OCI-LY7 (cell line): ENCODE results near the gene RTL1. TPM values are rescaled to one million over a fixed set of nuclear protein-coding genes. Genes with fewer than 3 reads are reported as not detected.

Experiments
- BruUV-seq: library from RNA; stranded (reverse); fragments of 400-500 nt; replicated peaks from 2 replicates; lab custom pipeline; 2021; lab: Mats Ljungman, UMichigan
- CTCF ChIA-PET: fragments of 300-600 bp; sonication (Branson Sonifier 250); formaldehyde crosslinking; loops from one replicate; lab custom pipeline; 2022; ENCODE audit warnings: antibody characterized with exemption; ENCODE audit not compliant: unreplicated experiment; lab: Charles Lee
- POLR2A ChIA-PET: fragments of 300-600 bp; sonication (Branson Sonifier 250); formaldehyde crosslinking; loops from one replicate; lab custom pipeline; 2022; ENCODE audit warnings: antibody characterized with exemption; lab: Charles Lee
- DNase-seq: peaks from one replicate; pipeline ENCODE4 v3.0.0-alpha.2; 2015; ENCODE audit warnings: low spot score
- H2AFZ ChIP-seq: fragments of 200-600 bp; sonication (generic), shearing (Covaris generic); 2 replicates; pipeline ENCODE4 v1.6.1; 2014; ENCODE audit warnings: mild to moderate bottlenecking, antibody characterized with exemption, low read length, moderate library complexity
- H3K27ac ChIP-seq: fragments of 200-600 bp; sonication (generic); 2 replicates; pipeline ENCODE4 v1.5.1; 2014; ENCODE audit warnings: mixed run types, low read depth, mild to moderate bottlenecking, moderate library complexity, low read length, inconsistent platforms; ENCODE audit not compliant: poor library complexity, severe bottlenecking
- H3K36me3 ChIP-seq: fragments of 200-600 bp; sonication (generic); 2 replicates; pipeline ENCODE4 v1.6.1; 2014; ENCODE audit warnings: mild to moderate bottlenecking, antibody characterized with exemption, low read length, moderate library complexity, mixed read lengths; ENCODE audit not compliant: insufficient read depth
- H3K4me1 ChIP-seq: fragments of 200-600 bp; sonication (generic); 2 replicates; pipeline ENCODE4 v1.5.1; 2014; ENCODE audit warnings: mild to moderate bottlenecking, low read length; ENCODE audit not compliant: insufficient read depth, poor library complexity, severe bottlenecking
- H3K4me2 ChIP-seq: fragments of 200-600 bp; sonication (generic); 2 replicates; pipeline ENCODE4 v1.6.1; 2014; ENCODE audit warnings: mild to moderate bottlenecking, low read length
- H3K4me3 ChIP-seq: fragments of 200-600 bp; sonication (generic); 2 replicates; pipeline ENCODE4 v1.5.1; 2014; ENCODE audit warnings: mild to moderate bottlenecking, low read depth, low read length; ENCODE audit not compliant: poor library complexity, severe bottlenecking
- H3K79me2 ChIP-seq: fragments of 200-600 bp; sonication (generic); 2 replicates; pipeline ENCODE4 v1.6.1; 2016; ENCODE audit warnings: low read depth, mild to moderate bottlenecking, low read length, moderate library complexity, mixed read lengths; ENCODE audit not compliant: insufficient read depth
- H3K9me2 ChIP-seq: fragments of 200-600 bp; sonication (generic); 2 replicates; pipeline ENCODE4 v1.6.1; 2016; ENCODE audit warnings: mild to moderate bottlenecking, low read length, mixed read lengths; ENCODE audit not compliant: insufficient read depth
- H3K9me3 ChIP-seq: fragments of 200-600 bp; sonication (generic); 2 replicates; pipeline ENCODE4 v1.6.1; 2014; ENCODE audit warnings: mild to moderate bottlenecking, mixed run types, low read length, mixed read lengths
- H4K20me1 ChIP-seq: fragments of 200-600 bp; sonication (generic); 2 replicates; pipeline ENCODE4 v1.6.1; 2014; ENCODE audit warnings: mild to moderate bottlenecking, antibody characterized with exemption, low read length, moderate library complexity, mixed read lengths; ENCODE audit not compliant: insufficient read depth
- CTCF ChIP-seq: fragments of 200-600 bp; sonication (generic); conservative IDR thresholded peaks from 2 replicates; pipeline ENCODE4 v1.5.1; 2014; ENCODE audit warnings: mild to moderate bottlenecking, antibody characterized with exemption, low read length, moderate library complexity, mixed read lengths
- EZH2phosphoT487 ChIP-seq: fragments of 200-600 bp; sonication (generic); IDR thresholded peaks from 2 replicates; pipeline ENCODE4 v1.6.1; 2018; ENCODE audit warnings: low read depth, borderline replicate concordance, mild to moderate bottlenecking, mixed run types, antibody characterized with exemption, low read length, moderate library complexity, mixed read lengths
- intact Hi-C: fragments of 100-400 bp; cut with micrococcal nuclease; formaldehyde crosslinking; loops from one replicate; pipeline ENCODE4 v1.10.0; 2022; ENCODE audit not compliant: unreplicated experiment
- total RNA-seq, 2 experiments: library from RNA; depleted of rRNA in 1 of 2; stranded (reverse); fragments of >200 nt in 1 of 2; shearing (Covaris generic) in 1 of 2; gene quantifications; 2 replicates each; pipeline ENCODE4 v1.2.3, GENCODE V29; 2014 to 2022

RTL1 gene
- total RNA-seq, 2 experiments from 2014 or later = not detected

GRCh38 chr14:100894416-100894815, 9.1 kb downstream of the RTL1 start:
- intact Hi-C loops = no loop called here
- Histone ChIP-seq H3K4me1 (no peaks in the 10 kb centered on the region), H2AFZ (no peak overlapping the region), H3K9me3 (no peaks in the 10 kb centered on the region), H3K27ac (no peak overlapping the region), H3K4me2 (no peak overlapping the region), H3K9me2 (no peaks in the 10 kb centered on the region), H3K36me3 (no peaks in the 10 kb centered on the region), H4K20me1 (no peaks in the 10 kb centered on the region), H3K79me2 (no peaks in the 10 kb centered on the region), H3K4me3 (no peak overlapping the region)
- BruUV-seq = no TSS peak
- DNase-seq = no peak
- CTCF ChIA-PET = no interaction called here
- TF ChIP-seq CTCF = no peak
- TF ChIP-seq EZH2phosphoT487 = no peak
- POLR2A ChIA-PET = interaction anchor here (0.7 kb wide), 1 partner anchor 100 kb away, joined by 5 read pairs; no protein-coding TSS in a partner anchor

DNA sequence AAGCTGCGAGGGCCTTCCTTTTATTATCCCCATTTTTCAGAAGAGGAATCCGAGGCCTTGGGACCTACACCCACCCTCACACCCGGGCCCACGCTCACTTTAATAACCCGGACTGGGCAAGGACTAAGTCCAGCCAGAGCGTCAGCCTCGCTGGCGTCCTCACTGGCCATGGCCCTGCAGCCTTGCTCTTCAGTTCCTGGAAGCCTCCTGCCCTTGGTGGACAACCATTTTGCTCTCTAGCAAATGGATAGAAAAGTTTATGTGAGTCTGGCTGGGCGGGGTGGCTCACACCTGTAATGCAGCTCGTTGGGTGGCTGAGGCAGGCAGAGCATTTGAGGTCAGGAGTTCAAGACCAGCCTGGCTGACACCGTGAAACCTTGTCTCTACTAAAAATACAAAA, 9.8 kb downstream of the RTL1 start:
- TF ChIP-seq EZH2phosphoT487 (no peak), CTCF (no peak)
- Histone ChIP-seq H4K20me1 (no peaks in the 10 kb centered on the region), H3K36me3 (no peaks in the 10 kb centered on the region), H2AFZ (no peak overlapping the region), H3K9me2 (no peaks in the 10 kb centered on the region), H3K4me1 (no peaks in the 10 kb centered on the region), H3K4me2 (no peak overlapping the region), H3K4me3 (no peak overlapping the region), H3K79me2 (no peaks in the 10 kb centered on the region), H3K9me3 (no peaks in the 10 kb centered on the region), H3K27ac (no peak overlapping the region)
- no peak for DNase-seq
- BruUV-seq = no TSS peak
- intact Hi-C loops = no loop called here
- ChIA-PET POLR2A (interaction anchor here (0.7 kb wide), 1 partner anchor 291 kb away, joined by 6 read pairs; no protein-coding TSS in a partner anchor), CTCF (no interaction called here)

DNA sequence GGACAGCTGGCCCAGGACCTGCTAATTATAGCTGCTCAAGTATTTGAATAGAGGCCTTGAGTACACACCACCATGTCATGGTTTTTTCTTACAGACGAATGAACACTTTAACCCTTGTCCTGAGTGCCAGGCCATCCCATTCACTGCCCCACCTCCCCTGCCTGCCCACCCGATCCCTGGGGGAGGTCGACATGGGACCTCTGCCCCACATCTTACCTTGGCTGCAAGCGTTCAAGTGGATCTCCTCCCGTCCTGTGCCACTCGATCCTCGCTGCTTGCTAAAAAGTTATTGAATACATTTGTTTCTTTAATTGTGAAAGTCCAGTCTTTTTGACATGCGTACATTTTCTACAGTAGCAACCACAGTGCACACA, 10.3 kb downstream of the RTL1 start:
- no peak overlapping the region for H3K4me3 ChIP-seq
- no peaks in the 10 kb centered on the region for H3K79me2 ChIP-seq
- no peaks in the 10 kb centered on the region for H3K9me2 ChIP-seq
- ChIA-PET CTCF (no interaction called here), POLR2A (no interaction called here)
- no TSS peak for BruUV-seq
- intact Hi-C loops = no loop called here
- H3K36me3 ChIP-seq = no peaks in the 10 kb centered on the region
- no peak for TF ChIP-seq EZH2phosphoT487
- H3K9me3 ChIP-seq = no peaks in the 10 kb centered on the region
- no peaks in the 10 kb centered on the region for H3K4me1 ChIP-seq
- H3K27ac ChIP-seq = no peak overlapping the region
- no peak overlapping the region for H2AFZ ChIP-seq
- H4K20me1 ChIP-seq = no peaks in the 10 kb centered on the region
- H3K4me2 ChIP-seq = no peak overlapping the region
- DNase-seq = no peak
